Left cardiac atrium (tissue), 4 donors: ENCODE data around the gene PSMD9. TPM values are rescaled to one million over a fixed set of nuclear protein-coding genes. Genes with fewer than 3 reads are reported as not detected.
A peak's percentile ranks its signal among the peaks of the same experiment; 100 is the strongest.

Experiments
- ATAC-seq, 2 donors: fragments of 200-7000 bp; cut with Tn5 transposase; one replicate each; pipeline ENCODE4 v1.9.1; 2020; ENCODE audit warnings: mild to moderate bottlenecking in 2 of 2, moderate library complexity in 2 of 2
- DNase-seq: peaks from one replicate; pipeline ENCODE4 v3.0.0-alpha.2; 2020
- intact Hi-C, 2 donors: fragments of 100-400 bp; cut with DNase I; formaldehyde crosslinking; loops; one replicate each; pipeline versions ENCODE4 v1.14.1 to v1.15.1; 2022 to 2023
- total RNA-seq, 2 donors: library from RNA; stranded (reverse); fragmentation: NEBNext Ultra II Directional; extraction: Animal tissue kit (Norgen Biotek cat#: 25700); gene quantifications; one replicate each; pipeline ENCODE4 v1.2.1, GENCODE V29; 2021
- donor health status: DM: no; HTN: yes; CAD: no.
- donor health status: DM: no; HTN: yes; CAD: no; lungs with severe emphysema.
- donor health status: DM: yes; HTN: yes; CAD: no.
- donor health status: Dilated cardiomyopathy.

PSMD9 gene
- total RNA-seq, 2 donors from 2014 or later, result 33.2 to 34.1 TPM

DNA sequence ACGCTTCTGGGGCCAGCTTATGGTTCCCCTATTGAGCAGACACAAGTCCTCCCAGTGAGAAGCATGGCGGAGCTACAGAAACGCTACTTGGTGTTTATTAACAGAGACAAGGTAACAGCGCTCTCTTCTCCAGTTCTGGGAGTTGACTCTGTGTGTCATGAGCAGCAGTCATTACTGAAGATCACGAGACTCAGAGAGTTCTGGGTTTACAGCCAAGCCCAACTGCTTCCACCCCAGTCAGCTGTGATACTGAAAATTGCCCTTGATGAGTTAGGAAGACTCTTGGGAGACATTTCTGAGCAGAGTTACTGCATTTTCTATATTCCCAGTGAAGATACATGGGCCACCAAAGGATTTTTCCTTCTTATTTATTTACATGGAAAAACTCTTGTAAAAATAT is 78.4 kb downstream of the PSMD9 start:
- no peak for DNase-seq
- peak; percentile 48 to 53 for ATAC-seq
- intact Hi-C loops, result no loop called here

Other genes starting within 250 kb of the PSMD9 start
- under 1 TPM; 0.09 to 0.21 TPM for gene MORN3, start 219.1 kb upstream of the PSMD9 start, total RNA-seq
- gene TMEM120B, start 176.0 kb upstream of the PSMD9 start, total RNA-seq, result 10 to 100 TPM in 1 of 2 donors, 1 to 10 TPM in 1; 8.5 to 10.2 TPM
- gene RHOF, start 95.1 kb upstream of the PSMD9 start, total RNA-seq, result 10 to 100 TPM; 14.7 to 25.1 TPM
- 10 to 100 TPM in 1 of 2 donors, 1 to 10 TPM in 1; 9.3 to 11.9 TPM for gene SETD1B, start 84.8 kb upstream of the PSMD9 start, total RNA-seq
- gene HPD, start 29.9 kb upstream of the PSMD9 start, total RNA-seq, result 1 to 10 TPM; 1.8 to 2.9 TPM
- 1 to 10 TPM in 1 of 2 donors, under 1 TPM in 1; 0.77 to 1.3 TPM for gene CFAP251, start 29.8 kb downstream of the PSMD9 start, total RNA-seq
- gene BCL7A, start 133.1 kb downstream of the PSMD9 start, total RNA-seq, result 10 to 100 TPM in 1 of 2 donors, 1 to 10 TPM in 1; 9.8 to 11.3 TPM
- gene MLXIP, start 190.0 kb downstream of the PSMD9 start, total RNA-seq, result 10 to 100 TPM; 30.8 to 31.3 TPM